Measurements from ENCODE around the gene MED22.
A peak's percentile ranks its signal among the peaks of the same experiment; 100 is the strongest.
"Not testable (repeated sequence)": the region's sequence is repeated elsewhere in the genome, so short reads cannot be mapped to it uniquely, and the experiment has no call there.

Gene MED22

DNA sequence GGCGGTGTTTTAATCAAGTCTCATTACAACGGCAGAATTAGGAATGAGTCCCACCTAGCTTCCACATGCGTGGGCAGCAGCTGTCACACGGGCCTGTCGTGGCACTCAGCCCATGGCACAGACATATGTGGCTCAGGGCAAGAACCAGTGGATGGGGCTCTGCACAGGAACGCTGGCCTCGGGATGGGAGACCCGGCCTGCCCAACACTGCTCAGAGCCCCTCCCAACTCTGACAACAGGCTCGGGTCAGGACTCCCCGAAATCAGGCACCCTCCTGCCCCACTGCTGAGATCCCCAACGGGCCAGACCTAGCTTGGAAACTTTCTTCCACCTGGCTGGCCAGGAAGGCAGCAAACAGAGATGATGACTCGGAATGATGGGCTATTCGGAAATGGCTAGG lies 7.0 kb downstream of the MED22 start:
- Mint-ChIP-seq H3K36me3 (ENCODE audit: low read depth) (peaks cover 30% of the 10 kb centered on the region), H3K4me3 (no peak overlapping the region), H3K9me3 (no peaks in the 10 kb centered on the region), H3K4me1 (peaks cover 13% of the 10 kb centered on the region), H3K27me3 (ENCODE audit: low read depth, poor library complexity) (no peaks in the 10 kb centered on the region), H3K27ac (no peak overlapping the region)
- DNase-seq: no peak
- no peak for TF ChIP-seq CTCF (IDR thresholded peaks at IDR 0.05)

GRCh38 chr9:133340256-133340655 lies 7.7 kb downstream of the MED22 start:
- no peak overlapping the region for H3K4me3 Mint-ChIP-seq
- H3K27ac Mint-ChIP-seq: no peak overlapping the region
- H3K27me3 Mint-ChIP-seq (ENCODE audit: low read depth, poor library complexity): no peaks in the 10 kb centered on the region
- no peak for DNase-seq
- H3K9me3 Mint-ChIP-seq: no peaks in the 10 kb centered on the region
- no peak for TF ChIP-seq CTCF (IDR thresholded peaks at IDR 0.05)
- H3K4me1 Mint-ChIP-seq: peaks cover 19% of the 10 kb centered on the region
- H3K36me3 Mint-ChIP-seq (ENCODE audit: low read depth): peaks cover 32% of the 10 kb centered on the region

DNA sequence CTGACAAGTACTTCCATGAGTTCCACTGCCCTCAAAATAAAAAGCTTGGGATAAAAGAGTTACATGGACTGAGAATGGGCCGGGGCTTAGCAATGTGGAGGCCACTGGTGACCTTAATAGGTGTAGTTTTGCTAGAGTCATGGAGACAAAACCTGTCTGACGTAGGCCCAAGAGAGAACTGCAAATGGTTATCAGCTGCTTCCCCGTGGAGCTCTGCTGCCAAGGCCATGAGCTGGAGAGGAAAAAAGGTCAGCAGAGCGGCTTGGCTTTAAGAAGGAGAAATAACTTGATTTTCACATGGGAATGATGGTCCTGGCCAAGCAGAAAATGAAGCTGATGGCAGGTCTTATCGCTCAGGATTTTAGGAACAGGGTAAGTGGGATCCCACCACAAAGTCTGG lies 8.3 kb downstream of the MED22 start:
- no peak overlapping the region for H3K27ac Mint-ChIP-seq
- H3K36me3 Mint-ChIP-seq (ENCODE audit: low read depth): peaks cover 31% of the 10 kb centered on the region
- no peak for DNase-seq
- TF ChIP-seq CTCF (IDR thresholded peaks at IDR 0.05): no peak
- H3K9me3 Mint-ChIP-seq: no peaks in the 10 kb centered on the region
- H3K27me3 Mint-ChIP-seq (ENCODE audit: low read depth, poor library complexity): no peaks in the 10 kb centered on the region
- peaks cover 25% of the 10 kb centered on the region for H3K4me1 Mint-ChIP-seq
- H3K4me3 Mint-ChIP-seq: no peak overlapping the region

GRCh38 chr9:133335924-133336811 lies 11.8 kb downstream of the MED22 start, which contains the start of gene SURF6:
Gene SURF6 (minus strand): TSS chr9:133336188. CDS start chr9:133336132, 56 bp downstream.
- peak within 1 kb of the TSS; percentile 95 for H3K27ac Mint-ChIP-seq
- TF ChIP-seq CTCF (IDR thresholded peaks at IDR 0.05): no peak
- peak; percentile 91 for DNase-seq
- H3K4me1 Mint-ChIP-seq: peaks cover 25% of the 10 kb centered on the region
- no peaks in the 10 kb centered on the region for H3K27me3 Mint-ChIP-seq (ENCODE audit: low read depth, poor library complexity)
- H3K9me3 Mint-ChIP-seq: no peaks in the 10 kb centered on the region
- H3K4me3 Mint-ChIP-seq: peak within 1 kb of the TSS; percentile 97
- H3K36me3 Mint-ChIP-seq (ENCODE audit: low read depth): peaks cover 58% of the 10 kb centered on the region

DNA sequence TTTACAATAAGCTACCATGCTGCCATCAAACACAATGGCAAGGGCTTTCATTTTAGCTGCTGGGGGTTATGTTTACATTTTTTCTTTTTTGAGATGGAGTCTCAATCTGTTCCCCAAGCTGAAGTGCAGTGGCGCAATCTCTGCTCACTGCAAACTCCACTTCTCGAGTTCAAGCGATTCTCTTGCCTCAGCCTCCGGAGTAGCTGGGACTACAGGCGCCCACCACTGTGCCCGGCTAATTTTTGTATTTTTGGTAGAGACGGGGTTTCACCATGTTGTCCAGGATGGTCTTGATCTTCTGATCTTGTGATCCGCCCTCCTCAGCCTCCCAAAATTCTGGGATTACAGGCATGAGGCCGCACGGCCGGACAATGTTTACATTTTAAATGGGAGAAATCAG lies 13.0 kb downstream of the MED22 start:
- not testable (repeated sequence) for DNase-seq; H3K27me3 Mint-ChIP-seq (ENCODE audit: low read depth, poor library complexity); H3K9me3 Mint-ChIP-seq; H3K27ac Mint-ChIP-seq
- Mint-ChIP-seq H3K4me1 (peaks cover 25% of the 10 kb centered on the region), H3K4me3 (peak overlapping the region; percentile 97), H3K36me3 (ENCODE audit: low read depth) (peaks cover 61% of the 10 kb centered on the region)

GRCh38 chr9:133334161-133334560 lies 13.8 kb downstream of the MED22 start:
- no peak for TF ChIP-seq CTCF (IDR thresholded peaks at IDR 0.05)
- H3K4me1 Mint-ChIP-seq: peaks cover 25% of the 10 kb centered on the region
- H3K36me3 Mint-ChIP-seq (ENCODE audit: low read depth): peaks cover 61% of the 10 kb centered on the region
- no peak for DNase-seq
- peaks cover 2% of the 10 kb centered on the region for H3K9me3 Mint-ChIP-seq
- H3K4me3 Mint-ChIP-seq: peak overlapping the region; percentile 97
- H3K27ac Mint-ChIP-seq: no peak overlapping the region
- no peaks in the 10 kb centered on the region for H3K27me3 Mint-ChIP-seq (ENCODE audit: low read depth, poor library complexity)

Measured in nephron progenitor cell (in vitro differentiated cells).